ENCODE data around the gene MYF5.
A peak's percentile ranks its signal among the peaks of the same experiment; 100 is the strongest.

Gene MYF5

GRCh38 chr12:80754274-80754673, 37.6 kb downstream of the MYF5 start:
- Histone ChIP-seq H3K4me3 (ENCODE audit: low read depth, low read length) (no peak overlapping the region), H3K27me3 (replicated peaks) (no peaks in the 10 kb centered on the region), H3K36me3 (replicated peaks) (no peaks in the 10 kb centered on the region), H3K27ac (no peak overlapping the region)
- in situ Hi-C loops (cut with HindIII; ENCODE audit: low pct_ligation_motif_present, low sequenced_read_pairs), result no loop called here
- no peak for TF ChIP-seq CTCF (IDR thresholded peaks at IDR 0.05; ENCODE audit: low read depth, low read length, missing control alignments)
- no peak for DNase-seq

- H3K27ac ChIP-seq, result no peak overlapping the region
- in situ Hi-C loops (cut with HindIII; ENCODE audit: low pct_ligation_motif_present, low sequenced_read_pairs), result no loop called here
- no peaks in the 10 kb centered on the region for H3K36me3 ChIP-seq (replicated peaks)
- peak; percentile 8 for DNase-seq
- H3K27me3 ChIP-seq (replicated peaks), result no peaks in the 10 kb centered on the region
- H3K4me3 ChIP-seq (ENCODE audit: low read depth, low read length), result no peak overlapping the region
- TF ChIP-seq CTCF (IDR thresholded peaks at IDR 0.05; ENCODE audit: low read depth, low read length, missing control alignments), result no peak
Measured at GRCh38 chr12:80756875-80757274, 40.2 kb downstream of the MYF5 start.

- no peak for TF ChIP-seq CTCF (IDR thresholded peaks at IDR 0.05; ENCODE audit: low read depth, low read length, missing control alignments)
- no peak for DNase-seq
- Histone ChIP-seq H3K27me3 (replicated peaks) (no peaks in the 10 kb centered on the region), H3K4me3 (ENCODE audit: low read depth, low read length) (no peak overlapping the region), H3K27ac (no peak overlapping the region), H3K36me3 (replicated peaks) (no peaks in the 10 kb centered on the region)
- in situ Hi-C loops (cut with HindIII; ENCODE audit: low pct_ligation_motif_present, low sequenced_read_pairs), result no loop called here
Measured at GRCh38 chr12:80761838-80762237, 45.1 kb downstream of the MYF5 start.

- in situ Hi-C loops (cut with HindIII; ENCODE audit: low pct_ligation_motif_present, low sequenced_read_pairs), result no loop called here
- DNase-seq, result peak; percentile 21
- peak; percentile 53 for TF ChIP-seq CTCF (IDR thresholded peaks at IDR 0.05; ENCODE audit: low read depth, low read length, missing control alignments)
Measured at GRCh38 chr12:80763874-80764273, 47.2 kb downstream of the MYF5 start.

GRCh38 chr12:80766210-80766609, 49.5 kb downstream of the MYF5 start:
- Histone ChIP-seq H3K36me3 (replicated peaks) (no peaks in the 10 kb centered on the region), H3K27me3 (replicated peaks) (no peaks in the 10 kb centered on the region), H3K27ac (no peak overlapping the region), H3K4me3 (ENCODE audit: low read depth, low read length) (no peak overlapping the region)
- TF ChIP-seq CTCF (IDR thresholded peaks at IDR 0.05; ENCODE audit: low read depth, low read length, missing control alignments), result no peak
- in situ Hi-C loops (cut with HindIII; ENCODE audit: low pct_ligation_motif_present, low sequenced_read_pairs), result no loop called here
- no peak for DNase-seq

More at GRCh38 chr12:80763874-80764273, 47.2 kb downstream of the MYF5 start:
- no peaks in the 10 kb centered on the region for H3K36me3 ChIP-seq (replicated peaks)
- no peak overlapping the region for H3K27ac ChIP-seq
- no peak overlapping the region for H3K4me3 ChIP-seq (ENCODE audit: low read depth, low read length)
- H3K27me3 ChIP-seq (replicated peaks), result no peaks in the 10 kb centered on the region

GRCh38 chr12:80766897-80767296, 50.2 kb downstream of the MYF5 start:
- H3K27ac ChIP-seq, result no peak overlapping the region
- no peak overlapping the region for H3K4me3 ChIP-seq (ENCODE audit: low read depth, low read length)
- no peak for DNase-seq
- in situ Hi-C loops (cut with HindIII; ENCODE audit: low pct_ligation_motif_present, low sequenced_read_pairs), result no loop called here
- H3K27me3 ChIP-seq (replicated peaks), result no peaks in the 10 kb centered on the region
- no peak for TF ChIP-seq CTCF (IDR thresholded peaks at IDR 0.05; ENCODE audit: low read depth, low read length, missing control alignments)
- H3K36me3 ChIP-seq (replicated peaks), result no peaks in the 10 kb centered on the region

All from brain microvascular endothelial cell (primary cell).